Esophagus muscularis mucosa (tissue), 4 donors: ENCODE data around the gene SPPL2C. TPM values are rescaled to one million over a fixed set of nuclear protein-coding genes. Genes with fewer than 3 reads are reported as not detected.

ENCODE experiments used
- DNase-seq: peaks from one replicate; pipeline ENCODE4 v3.0.0-alpha.2; 2017; ENCODE audit errors: extremely low spot score
- H3K27ac ChIP-seq, 4 donors: fragments of 200-600 bp; sonication (generic); replicated peaks in 1 of 4; 1 replicate in 3 of 4; 2 replicates in 1 of 4; pipeline ENCODE4 v1.5.1; 2016 to 2019; ENCODE audit warnings: mild to moderate bottlenecking in 1 of 4
- H3K27me3 ChIP-seq, 4 donors: fragments of 200-600 bp; sonication (generic); one replicate each; pipeline versions ENCODE4 v1.5.1 to v1.6.0; 2016 to 2019
- H3K36me3 ChIP-seq, 4 donors: fragments of 200-600 bp; sonication (generic); one replicate each; pipeline ENCODE4 v1.5.1; 2016 to 2019
- H3K4me1 ChIP-seq, 4 donors: fragments of 200-600 bp; sonication (generic); one replicate each; pipeline ENCODE4 v1.5.1; 2016 to 2019
- H3K4me3 ChIP-seq, 4 donors: fragments of 200-600 bp; sonication (generic); 1 replicate in 2 of 4; 2 replicates in 2 of 4; pipeline ENCODE4 v1.5.1; 2016 to 2019; ENCODE audit warnings: mild to moderate bottlenecking in 4 of 4, moderate library complexity in 1 of 4
- H3K9me3 ChIP-seq, 4 donors: fragments of 200-600 bp; sonication (generic); 1 replicate in 3 of 4; 2 replicates in 1 of 4; pipeline ENCODE4 v1.5.1; 2016 to 2019
- CTCF ChIP-seq, 3 experiments: fragments of 200-600 bp in 2 of 3; fragments of 450-650 bp in 1 of 3; sonication (generic) in 2 of 3; IDR thresholded peaks; one replicate each; pipeline ENCODE4 v1.5.1; 2017 to 2019; ENCODE audit warnings: antibody characterized with exemption in 3 of 3, mild to moderate bottlenecking in 2 of 3, moderate library complexity in 1 of 3
- EP300 ChIP-seq: sonication (generic); formaldehyde crosslinking; IDR thresholded peaks from one replicate; pipeline ENCODE4 v1.6.1; 2017; ENCODE audit warnings: antibody characterized with exemption
- POLR2A ChIP-seq: fragments of 450-650 bp; IDR thresholded peaks from one replicate; pipeline ENCODE4 v1.6.1; 2017; ENCODE audit warnings: antibody characterized with exemption, moderate library complexity, mild to moderate bottlenecking, low read depth
- POLR2AphosphoS5 ChIP-seq, 2 donors: sonication (generic); formaldehyde crosslinking; IDR thresholded peaks; one replicate each; pipeline ENCODE4 v1.6.1; 2017; ENCODE audit warnings: antibody characterized with exemption in 2 of 2
- WGBS: methylation state at CpG from one replicate; pipeline ENCODE4 v1.1.5; 2018; 5-methylcytosine and 5-hydroxymethylcytosine counted together
- intact Hi-C: fragments of 100-400 bp; cut with DNase I; formaldehyde crosslinking; loops from one replicate; pipeline ENCODE4 v1.15.1; 2023
- total RNA-seq, 4 donors: library from RNA; depleted of rRNA; stranded (reverse); fragments of >200 nt; gene quantifications; one replicate each; pipeline versions ENCODE4 v1.1.0 to v1.2.1, GENCODE V29; 2016

Gene SPPL2C
- total RNA-seq, 4 donors from 2014 or later, result not detected

GRCh38 chr17:45828171-45828570, 16.5 kb upstream of the SPPL2C start:
- TF ChIP-seq EP300, result no peak
- no peak for TF ChIP-seq POLR2AphosphoS5 (IDR thresholded peaks at IDR 0.05)
- TF ChIP-seq POLR2A, result no peak
- no peak for TF ChIP-seq CTCF (IDR thresholded peaks at IDR 0.05)
- Histone ChIP-seq H3K4me1 (no peaks in the 10 kb centered on the region), H3K9me3 (no peaks in the 10 kb centered on the region), H3K27me3 (peaks cover 0 to 79% (median 2%) of the 10 kb centered on the region in 4 donors), H3K27ac (no peak overlapping the region), H3K4me3 (no peak overlapping the region), H3K36me3 (no peaks in the 10 kb centered on the region)
- WGBS, result 81% methylated on average over 9 of the region's 9 CpGs
- intact Hi-C loops, result no loop called here
- DNase-seq, result no peak

GRCh38 chr17:45828582-45829133, 16.0 kb upstream of the SPPL2C start:
- no peak for DNase-seq
- Histone ChIP-seq H3K4me3 (no peak overlapping the region), H3K27ac (no peak overlapping the region), H3K9me3 (no peaks in the 10 kb centered on the region), H3K4me1 (no peaks in the 10 kb centered on the region), H3K27me3 (peaks cover 0 to 80% (median 2%) of the 10 kb centered on the region in 4 donors), H3K36me3 (no peaks in the 10 kb centered on the region)
- TF ChIP-seq EP300 (no peak), CTCF (IDR thresholded peaks at IDR 0.05) (no peak), POLR2A (no peak), POLR2AphosphoS5 (IDR thresholded peaks at IDR 0.05) (no peak)
- intact Hi-C loops, result no loop called here
- WGBS, result 77% methylated on average over 8 of the region's 15 CpGs

GRCh38 chr17:45833920-45834319, 10.8 kb upstream of the SPPL2C start:
- H3K4me3 ChIP-seq, result no peak overlapping the region
- 60% methylated on average over 1 of the region's 6 CpGs for WGBS
- TF ChIP-seq EP300 (no peak), POLR2AphosphoS5 (IDR thresholded peaks at IDR 0.05) (no peak), POLR2A (no peak), CTCF (IDR thresholded peaks at IDR 0.05) (no peak)
- no peak for DNase-seq
- no peak overlapping the region for H3K27ac ChIP-seq
- peaks cover 0 to 76% (median 0%) of the 10 kb centered on the region in 4 donors for H3K27me3 ChIP-seq
- H3K4me1 ChIP-seq, result no peaks in the 10 kb centered on the region
- H3K9me3 ChIP-seq, result no peaks in the 10 kb centered on the region
- no peaks in the 10 kb centered on the region for H3K36me3 ChIP-seq
- intact Hi-C loops, result no loop called here

GRCh38 chr17:45834471-45835396, 9.9 kb upstream of the SPPL2C start:
- Histone ChIP-seq H3K36me3 (no peaks in the 10 kb centered on the region), H3K4me3 (no peak overlapping the region), H3K27me3 (peaks cover 0 to 74% (median 0%) of the 10 kb centered on the region in 4 donors), H3K27ac (no peak overlapping the region), H3K4me1 (no peaks in the 10 kb centered on the region), H3K9me3 (no peaks in the 10 kb centered on the region)
- no peak for DNase-seq
- WGBS, result 90% methylated on average over 22 of the region's 26 CpGs
- intact Hi-C loops, result no loop called here
- no peak for TF ChIP-seq POLR2A
- no peak for TF ChIP-seq CTCF (IDR thresholded peaks at IDR 0.05)
- TF ChIP-seq EP300, result no peak
- TF ChIP-seq POLR2AphosphoS5 (IDR thresholded peaks at IDR 0.05), result no peak
